Peyer's patch (tissue), 4 donors: ENCODE data around the gene SPECC1L.

Experiments
- CTCF ChIP-seq, 6 experiments: fragments of 450-650 bp in 4 of 6; fragments of 200-600 bp in 2 of 6; sonication (generic) in 1 of 6; IDR thresholded peaks; one replicate each; pipeline ENCODE4 v1.5.1; 2017 to 2019; ENCODE audit warnings: antibody characterized with exemption in 6 of 6, mild to moderate bottlenecking in 3 of 6, moderate library complexity in 1 of 6
- POLR2A ChIP-seq, 2 donors: fragments of 450-650 bp; IDR thresholded peaks; one replicate each; pipeline ENCODE4 v1.5.1; 2017; ENCODE audit warnings: antibody characterized with exemption in 2 of 2, mild to moderate bottlenecking in 2 of 2, moderate library complexity in 2 of 2

- TF ChIP-seq CTCF (IDR thresholded peaks at IDR 0.05), result no peak
- TF ChIP-seq POLR2A (IDR thresholded peaks at IDR 0.05), result no peak
These were observed 123.2 kb downstream of the SPECC1L start for GRCh38 chr22:24393848-24394247.
